Esophagus squamous epithelium (tissue), 5 donors: ENCODE data around the gene ULK2. TPM values are rescaled to one million over a fixed set of nuclear protein-coding genes. Genes with fewer than 3 reads are reported as not detected.

ENCODE experiments used
- DNase-seq: peaks from one replicate; lab custom pipeline; 2025; lab: John Stamatoyannopoulos, UW
- H3K27ac ChIP-seq, 4 donors: fragments of 200-600 bp; sonication (generic); one replicate each; pipeline ENCODE4 v1.5.1; 2016 to 2019; ENCODE audit warnings: mild to moderate bottlenecking in 1 of 4
- H3K27me3 ChIP-seq, 4 donors: fragments of 200-600 bp; sonication (generic); 1 replicate in 3 of 4; 2 replicates in 1 of 4; pipeline versions ENCODE4 v1.5.1 to v1.6.0; 2017 to 2021; ENCODE audit warnings: antibody characterized with exemption in 1 of 4
- H3K36me3 ChIP-seq, 3 donors: fragments of 200-600 bp; sonication (generic); one replicate each; pipeline ENCODE4 v1.5.1; 2016 to 2019
- H3K4me1 ChIP-seq, 3 donors: fragments of 200-600 bp; sonication (generic); one replicate each; pipeline ENCODE4 v1.5.1; 2017 to 2019
- H3K4me3 ChIP-seq, 4 donors: fragments of 200-600 bp; sonication (generic); 1 replicate in 3 of 4; 2 replicates in 1 of 4; pipeline ENCODE4 v1.5.1; 2016 to 2019; ENCODE audit warnings: mild to moderate bottlenecking in 2 of 4, moderate library complexity in 1 of 4
- H3K9me3 ChIP-seq, 3 donors: fragments of 200-600 bp; sonication (generic); one replicate each; pipeline ENCODE4 v1.5.1; 2016 to 2019
- POLR2A ChIP-seq, 4 donors: fragments of 450-650 bp; IDR thresholded peaks; one replicate each; pipeline ENCODE4 v1.6.1; 2017; ENCODE audit warnings: antibody characterized with exemption in 4 of 4, mild to moderate bottlenecking in 4 of 4, moderate library complexity in 3 of 4
- WGBS, 2 donors: methylation state at CpG; one replicate each; pipeline ENCODE4 v1.1.5; 2018; 5-methylcytosine and 5-hydroxymethylcytosine counted together
- intact Hi-C: fragments of 100-400 bp; cut with DNase I; formaldehyde crosslinking; loops from one replicate; pipeline ENCODE4 v1.15.0; 2022
- total RNA-seq, 4 donors: library from RNA; depleted of rRNA; stranded (reverse); fragments of >200 nt; gene quantifications; one replicate each; pipeline ENCODE4 v1.1.0, GENCODE V29; 2016
- TF ChIP-seq, protein P1 (sequence below), 6 experiments: fragments of 450-650 bp in 4 of 6; fragments of 200-600 bp in 2 of 6; sonication (generic) in 2 of 6; IDR thresholded peaks; one replicate each; pipeline ENCODE4 v1.5.1; 2016 to 2019; ENCODE audit warnings: antibody characterized with exemption in 6 of 6, mild to moderate bottlenecking in 4 of 6, moderate library complexity in 4 of 6
- donor health status: DM: yes; HTN: yes; CAD: no.

The ULK2 gene
- total RNA-seq, 4 donors from 2014 or later = 6.0 to 17.4 (median 8.2) TPM

DNA sequence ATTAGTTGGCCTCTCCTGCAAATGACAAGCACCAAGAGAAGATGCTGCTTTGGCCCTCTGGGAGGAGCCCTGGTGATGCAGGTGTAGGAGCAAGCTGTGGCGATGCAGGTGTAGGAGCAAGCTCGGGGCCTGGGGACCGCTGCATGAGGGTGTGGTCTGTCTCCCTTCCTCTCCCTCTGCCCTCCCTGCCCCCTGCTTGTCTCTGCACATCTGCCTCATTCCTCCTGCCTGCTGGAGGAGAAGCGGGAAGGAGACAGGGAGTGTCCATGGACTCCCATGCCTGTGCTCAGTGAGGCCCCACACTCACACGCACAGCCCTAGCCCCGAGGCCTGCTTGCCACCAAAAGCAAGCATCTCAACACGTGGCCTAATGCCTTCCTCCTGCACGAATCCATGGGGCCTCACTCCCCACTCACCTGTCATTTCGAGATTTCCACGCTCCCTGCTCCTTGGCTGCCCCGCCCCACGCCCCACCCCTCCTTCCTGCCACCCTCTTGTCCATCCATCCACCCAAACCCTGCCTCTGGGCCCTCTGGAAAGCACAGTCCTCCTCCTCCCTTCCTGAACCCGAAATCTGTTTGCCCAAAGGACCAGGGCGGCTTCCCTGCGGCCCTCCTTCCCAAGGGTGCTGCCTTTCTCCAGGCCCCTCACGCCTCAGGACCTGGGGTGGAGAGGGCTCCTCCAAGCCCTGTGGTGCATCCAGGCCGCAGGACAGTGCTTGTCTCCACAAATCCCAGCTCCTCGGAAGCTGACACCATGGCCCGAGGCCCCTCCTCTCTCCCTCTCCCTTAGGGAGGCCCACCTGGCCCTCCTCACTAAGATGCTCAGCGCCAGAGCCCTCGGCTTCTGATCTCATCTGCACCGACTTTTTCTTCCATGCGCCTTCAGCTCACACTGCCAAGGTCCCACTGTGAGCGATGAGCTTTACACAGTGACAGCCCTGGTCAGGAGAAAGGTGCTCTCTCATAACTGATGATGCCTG lies 107.9 kb downstream of the ULK2 start:
- peaks cover 0 to 13% (median 0%) of the 10 kb centered on the region in 3 donors for H3K4me1 ChIP-seq
- no peak for DNase-seq
- 79 to 84% methylated on average over 12 to 15 of the region's 24 CpGs for WGBS, 2 donors
- TF ChIP-seq, protein P1, sequence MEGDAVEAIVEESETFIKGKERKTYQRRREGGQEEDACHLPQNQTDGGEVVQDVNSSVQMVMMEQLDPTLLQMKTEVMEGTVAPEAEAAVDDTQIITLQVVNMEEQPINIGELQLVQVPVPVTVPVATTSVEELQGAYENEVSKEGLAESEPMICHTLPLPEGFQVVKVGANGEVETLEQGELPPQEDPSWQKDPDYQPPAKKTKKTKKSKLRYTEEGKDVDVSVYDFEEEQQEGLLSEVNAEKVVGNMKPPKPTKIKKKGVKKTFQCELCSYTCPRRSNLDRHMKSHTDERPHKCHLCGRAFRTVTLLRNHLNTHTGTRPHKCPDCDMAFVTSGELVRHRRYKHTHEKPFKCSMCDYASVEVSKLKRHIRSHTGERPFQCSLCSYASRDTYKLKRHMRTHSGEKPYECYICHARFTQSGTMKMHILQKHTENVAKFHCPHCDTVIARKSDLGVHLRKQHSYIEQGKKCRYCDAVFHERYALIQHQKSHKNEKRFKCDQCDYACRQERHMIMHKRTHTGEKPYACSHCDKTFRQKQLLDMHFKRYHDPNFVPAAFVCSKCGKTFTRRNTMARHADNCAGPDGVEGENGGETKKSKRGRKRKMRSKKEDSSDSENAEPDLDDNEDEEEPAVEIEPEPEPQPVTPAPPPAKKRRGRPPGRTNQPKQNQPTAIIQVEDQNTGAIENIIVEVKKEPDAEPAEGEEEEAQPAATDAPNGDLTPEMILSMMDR (IDR thresholded peaks at IDR 0.05) = no peak
- no peak overlapping the region for H3K27ac ChIP-seq
- H3K27me3 ChIP-seq = no peaks in the 10 kb centered on the region
- intact Hi-C loops = loop anchor here (10.0 kb wide), 1 partner anchor 395 kb away; the partner anchor contains the start of gene B9D1
- no peaks in the 10 kb centered on the region for H3K9me3 ChIP-seq
- H3K4me3 ChIP-seq = no peak overlapping the region
- H3K36me3 ChIP-seq = no peaks in the 10 kb centered on the region

DNA sequence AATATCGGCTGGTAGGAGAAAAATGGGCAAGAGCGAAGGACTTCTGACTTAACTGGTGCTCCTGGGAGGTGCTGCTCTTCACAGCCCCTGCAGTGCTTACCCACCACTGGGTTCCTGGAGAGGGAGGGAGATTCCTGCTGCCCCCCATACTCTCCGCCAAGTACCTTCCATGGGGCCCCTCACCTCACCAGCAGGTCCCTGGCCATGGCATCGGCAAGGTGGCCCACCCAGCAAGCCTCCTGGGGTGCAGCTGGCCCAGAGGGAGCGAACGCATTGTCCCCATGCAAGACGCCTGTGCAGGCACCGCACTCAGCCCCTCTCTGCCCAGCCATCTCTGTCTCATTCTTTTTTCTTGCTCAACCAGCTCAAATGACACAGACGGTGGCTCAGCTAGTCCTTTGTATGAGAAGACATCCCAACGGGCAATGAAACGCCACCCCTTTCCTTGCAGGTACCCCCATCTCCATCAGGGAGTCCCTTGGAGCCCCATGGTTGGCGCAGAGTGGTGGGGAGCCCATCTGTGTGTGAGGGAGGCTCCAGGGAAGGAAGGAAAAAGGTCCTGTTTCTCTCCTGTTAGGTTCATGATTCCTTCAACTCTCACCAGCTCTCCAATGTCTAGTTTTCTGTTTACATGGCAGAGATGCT lies 110.1 kb downstream of the ULK2 start:
- H3K27ac ChIP-seq = no peak overlapping the region
- H3K27me3 ChIP-seq = no peaks in the 10 kb centered on the region
- TF ChIP-seq, protein P1 (IDR thresholded peaks at IDR 0.05) = no peak
- no peak for TF ChIP-seq POLR2A (IDR thresholded peaks at IDR 0.05)
- peaks cover 6 to 32% (median 14%) of the 10 kb centered on the region in 3 donors for H3K4me1 ChIP-seq
- H3K9me3 ChIP-seq = no peaks in the 10 kb centered on the region
- intact Hi-C loops = no loop called here
- H3K36me3 ChIP-seq = no peaks in the 10 kb centered on the region
- no peak for DNase-seq
- 90 to 95% methylated on average over 6 to 9 of the region's 12 CpGs for WGBS, 2 donors
- H3K4me3 ChIP-seq = no peak overlapping the region

DNA sequence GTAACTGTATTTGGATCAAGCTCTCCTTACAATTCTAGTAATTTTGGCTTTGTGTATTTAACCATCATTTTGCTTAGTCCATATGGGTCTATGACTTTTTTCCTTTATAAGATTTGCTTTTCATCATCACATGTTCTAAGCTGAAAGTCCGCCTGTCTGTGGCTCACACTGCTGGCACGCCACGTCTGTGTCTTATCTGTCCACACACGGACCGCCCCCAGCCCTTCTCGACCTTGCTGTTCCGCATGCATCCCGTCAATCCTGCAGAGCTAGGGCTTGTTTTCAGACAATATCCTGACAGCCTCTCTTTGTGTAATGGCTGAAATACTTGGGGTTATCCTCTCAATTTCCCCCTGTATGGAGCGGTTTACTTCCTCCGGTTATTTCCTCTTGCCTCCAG lies 111.2 kb downstream of the ULK2 start:
- no peak for DNase-seq
- intact Hi-C loops = no loop called here
- no peaks in the 10 kb centered on the region for H3K9me3 ChIP-seq
- WGBS, 2 donors = 82 to 85% methylated on average over 10 of the region's 10 CpGs
- no peaks in the 10 kb centered on the region for H3K27me3 ChIP-seq
- no peak overlapping the region for H3K4me3 ChIP-seq
- H3K4me1 ChIP-seq = peaks cover 13 to 36% (median 24%) of the 10 kb centered on the region in 3 donors
- TF ChIP-seq POLR2A (IDR thresholded peaks at IDR 0.05) = no peak
- TF ChIP-seq, protein P1 (IDR thresholded peaks at IDR 0.05) = no peak
- H3K36me3 ChIP-seq = no peaks in the 10 kb centered on the region
- H3K27ac ChIP-seq = no peak overlapping the region

DNA sequence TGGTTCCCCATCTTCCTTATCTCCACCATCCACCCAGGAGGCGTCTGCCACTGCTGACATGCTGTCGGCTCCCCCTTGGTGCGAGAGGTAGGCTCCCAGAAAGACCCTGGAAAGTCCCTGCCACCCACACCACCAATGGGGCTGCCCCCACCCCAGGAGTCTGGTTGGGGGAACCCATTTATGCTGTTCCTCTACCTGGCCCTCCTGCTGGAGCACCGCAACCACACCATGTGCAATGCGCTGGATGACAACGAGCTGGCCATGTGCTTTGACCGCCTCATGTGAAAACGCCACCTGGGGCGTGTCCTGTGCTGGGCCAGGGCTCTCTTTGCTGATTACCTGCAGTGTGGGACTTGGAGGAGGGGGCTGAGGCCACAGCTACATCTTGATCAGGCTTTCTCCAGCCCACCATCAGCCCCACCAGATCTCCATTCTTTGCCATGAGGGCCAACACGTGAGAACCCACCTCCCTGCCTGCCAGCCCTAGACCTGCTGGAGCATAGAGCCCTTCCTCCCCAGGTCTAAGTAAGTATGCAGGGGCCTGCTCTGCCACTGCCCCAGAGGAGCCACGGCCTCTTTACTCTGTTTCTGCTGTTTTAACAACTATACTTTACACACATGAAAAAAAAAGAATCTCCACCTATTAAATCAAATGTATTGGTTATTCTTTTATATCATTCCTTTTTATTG lies 111.8 kb downstream of the ULK2 start:
- no peaks in the 10 kb centered on the region for H3K27me3 ChIP-seq
- H3K27ac ChIP-seq = peak overlapping the region in 1 of 4 donors; percentile 87
- TF ChIP-seq POLR2A (IDR thresholded peaks at IDR 0.05) = no peak
- no peaks in the 10 kb centered on the region for H3K36me3 ChIP-seq
- intact Hi-C loops = no loop called here
- peaks cover 17 to 42% (median 29%) of the 10 kb centered on the region in 3 donors for H3K4me1 ChIP-seq
- WGBS, 2 donors = 96% methylated on average over 5 to 7 of the region's 11 CpGs
- H3K4me3 ChIP-seq = no peak overlapping the region
- DNase-seq = no peak
- no peaks in the 10 kb centered on the region for H3K9me3 ChIP-seq

DNA sequence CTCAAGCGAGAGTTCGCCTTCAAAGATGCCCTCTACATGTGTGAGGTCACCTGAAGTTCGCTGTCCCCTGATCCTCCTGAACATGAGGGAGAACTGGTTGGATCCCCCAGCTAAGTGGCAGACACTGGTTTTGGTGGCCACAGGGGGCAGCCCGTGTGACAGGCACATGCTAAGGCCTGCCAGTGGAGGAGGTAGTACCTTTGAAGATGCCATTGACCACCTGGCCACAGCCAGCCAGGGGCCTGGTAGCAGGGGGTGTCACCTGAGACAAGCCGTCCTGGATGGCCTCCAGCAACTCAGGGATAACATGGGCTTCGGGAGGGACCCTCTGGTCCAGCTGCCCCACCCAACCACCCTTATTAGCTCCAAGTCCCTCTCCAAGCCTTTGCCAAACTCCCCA lies 112.3 kb downstream of the ULK2 start:
- no peak for TF ChIP-seq POLR2A (IDR thresholded peaks at IDR 0.05)
- TF ChIP-seq, protein P1 (IDR thresholded peaks at IDR 0.05) = no peak
- H3K27me3 ChIP-seq = no peaks in the 10 kb centered on the region
- no peaks in the 10 kb centered on the region for H3K36me3 ChIP-seq
- peak overlapping the region in 2 of 4 donors; percentile 87 to 95 for H3K27ac ChIP-seq
- H3K9me3 ChIP-seq = no peaks in the 10 kb centered on the region
- no peak overlapping the region for H3K4me3 ChIP-seq
- WGBS, 2 donors = 86 to 90% methylated on average over 2 to 4 of the region's 6 CpGs
- H3K4me1 ChIP-seq = peaks cover 21 to 48% (median 35%) of the 10 kb centered on the region in 3 donors
- intact Hi-C loops = no loop called here
- DNase-seq = no peak
